ENCODE data around the gene RBM34.

DNA sequence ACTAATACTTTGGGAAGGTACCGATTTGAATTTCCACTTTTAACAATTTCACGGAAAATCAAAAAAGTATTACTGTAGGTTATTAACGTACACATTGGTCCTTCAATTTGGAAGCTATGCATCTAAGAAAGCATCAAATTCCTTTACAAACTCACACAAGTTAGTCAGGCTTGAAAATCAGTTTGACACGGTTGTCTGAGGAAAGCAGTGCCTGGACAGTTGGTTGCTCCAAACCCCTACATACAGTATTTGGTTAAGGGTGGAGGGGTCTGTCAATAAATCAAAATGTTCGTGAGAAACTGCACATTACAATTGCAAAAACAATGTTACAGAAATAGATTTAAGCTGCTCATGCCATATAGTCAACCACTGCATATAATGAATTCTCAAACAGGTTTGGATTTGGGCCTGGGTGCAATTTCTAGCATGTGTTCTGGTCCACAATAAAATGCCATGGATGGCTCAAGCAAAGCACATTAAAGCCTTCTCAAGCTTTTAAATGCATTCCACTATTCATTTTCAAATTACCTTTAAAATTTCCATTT, 19.9 kb upstream of the RBM34 start:
- TF ChIP-seq, protein P1, sequence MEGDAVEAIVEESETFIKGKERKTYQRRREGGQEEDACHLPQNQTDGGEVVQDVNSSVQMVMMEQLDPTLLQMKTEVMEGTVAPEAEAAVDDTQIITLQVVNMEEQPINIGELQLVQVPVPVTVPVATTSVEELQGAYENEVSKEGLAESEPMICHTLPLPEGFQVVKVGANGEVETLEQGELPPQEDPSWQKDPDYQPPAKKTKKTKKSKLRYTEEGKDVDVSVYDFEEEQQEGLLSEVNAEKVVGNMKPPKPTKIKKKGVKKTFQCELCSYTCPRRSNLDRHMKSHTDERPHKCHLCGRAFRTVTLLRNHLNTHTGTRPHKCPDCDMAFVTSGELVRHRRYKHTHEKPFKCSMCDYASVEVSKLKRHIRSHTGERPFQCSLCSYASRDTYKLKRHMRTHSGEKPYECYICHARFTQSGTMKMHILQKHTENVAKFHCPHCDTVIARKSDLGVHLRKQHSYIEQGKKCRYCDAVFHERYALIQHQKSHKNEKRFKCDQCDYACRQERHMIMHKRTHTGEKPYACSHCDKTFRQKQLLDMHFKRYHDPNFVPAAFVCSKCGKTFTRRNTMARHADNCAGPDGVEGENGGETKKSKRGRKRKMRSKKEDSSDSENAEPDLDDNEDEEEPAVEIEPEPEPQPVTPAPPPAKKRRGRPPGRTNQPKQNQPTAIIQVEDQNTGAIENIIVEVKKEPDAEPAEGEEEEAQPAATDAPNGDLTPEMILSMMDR (conservative IDR thresholded peaks at IDR 0.05), result no peak
- TF ChIP-seq ZFX (IDR thresholded peaks at IDR 0.05), result no peak

Measured in C4-2B (cell line).